Sigmoid colon (tissue), 7 donors: ENCODE data around the gene NUP214. TPM values are rescaled to one million over a fixed set of nuclear protein-coding genes. Genes with fewer than 3 reads are reported as not detected.

ENCODE experiments used
- DNase-seq: peaks from one replicate; pipeline ENCODE4 v3.0.0-alpha.2; 2019
- H3K27ac ChIP-seq, 4 donors: fragments of 200-600 bp; sonication (generic); one replicate each; pipeline ENCODE4 v1.5.1; 2016 to 2019; ENCODE audit warnings: mild to moderate bottlenecking in 1 of 4
- H3K27me3 ChIP-seq, 3 donors: fragments of 200-600 bp; sonication (generic); one replicate each; pipeline ENCODE4 v1.5.1; 2019; ENCODE audit warnings: mild to moderate bottlenecking in 1 of 3
- H3K36me3 ChIP-seq, 4 donors: fragments of 200-600 bp; sonication (generic); one replicate each; pipeline ENCODE4 v1.5.1; 2016 to 2019
- H3K4me1 ChIP-seq, 4 donors: fragments of 200-600 bp; sonication (generic); one replicate each; pipeline ENCODE4 v1.5.1; 2017 to 2019
- H3K4me3 ChIP-seq, 4 donors: fragments of 200-600 bp; sonication (generic); one replicate each; pipeline ENCODE4 v1.5.1; 2017 to 2019; ENCODE audit warnings: mild to moderate bottlenecking in 2 of 4, moderate library complexity in 1 of 4
- H3K9me3 ChIP-seq, 4 donors: fragments of 200-600 bp in 3 of 4; sonication (generic) in 3 of 4; one replicate each; pipeline versions ENCODE4 v1.5.1 to v1.6.1; 2013 to 2019
- EP300 ChIP-seq, 4 donors: sonication (generic); formaldehyde crosslinking; IDR thresholded peaks; one replicate each; pipeline ENCODE4 v1.6.1; 2017; ENCODE audit warnings: antibody characterized with exemption in 4 of 4
- POLR2A ChIP-seq, 2 donors: fragments of 450-650 bp; IDR thresholded peaks; one replicate each; pipeline ENCODE4 v1.6.1; 2016; ENCODE audit warnings: antibody characterized with exemption in 2 of 2, mild to moderate bottlenecking in 2 of 2, moderate library complexity in 2 of 2
- POLR2AphosphoS5 ChIP-seq, 4 donors: sonication (generic); formaldehyde crosslinking; IDR thresholded peaks; one replicate each; pipeline ENCODE4 v1.6.1; 2017; ENCODE audit warnings: antibody characterized with exemption in 4 of 4
- WGBS, 2 donors: extraction: QIAGEN DNeasy Blood & Tissue Kit; methylation state at CpG; one replicate each; pipeline ENCODE4 v1.1.7; 2013; 5-methylcytosine and 5-hydroxymethylcytosine counted together
- intact Hi-C: fragments of 100-400 bp; cut with DNase I; formaldehyde crosslinking; loops from one replicate; pipeline ENCODE4 v1.15.1; 2023
- polyA plus RNA-seq, 3 donors: library from polyadenylated mRNA; stranded (reverse); fragments of 200-250 nt; gene quantifications; one replicate each; pipeline ENCODE4 v1.2.3, GENCODE V29; 2013
- total RNA-seq, 4 donors: library from RNA; depleted of rRNA; stranded (reverse); fragments of >200 nt; gene quantifications; one replicate each; pipeline ENCODE4 v1.1.0, GENCODE V29; 2016
- TF ChIP-seq, protein P1 (sequence below), 4 experiments: fragments of 450-650 bp in 3 of 4; fragments of 200-600 bp in 1 of 4; IDR thresholded peaks; one replicate each; pipeline ENCODE4 v1.5.1; 2016 to 2019; ENCODE audit warnings: antibody characterized with exemption in 4 of 4, mild to moderate bottlenecking in 3 of 4, moderate library complexity in 2 of 4
- donor health status: healthy with polysubstance abuse.
- donor health status: Bipolar disorder and iron deficiency.
- donor health status: healthy.

The NUP214 gene
- total and polyA plus RNA-seq, 7 donors, result 9.2 to 87.5 (median 28.5) TPM

DNA sequence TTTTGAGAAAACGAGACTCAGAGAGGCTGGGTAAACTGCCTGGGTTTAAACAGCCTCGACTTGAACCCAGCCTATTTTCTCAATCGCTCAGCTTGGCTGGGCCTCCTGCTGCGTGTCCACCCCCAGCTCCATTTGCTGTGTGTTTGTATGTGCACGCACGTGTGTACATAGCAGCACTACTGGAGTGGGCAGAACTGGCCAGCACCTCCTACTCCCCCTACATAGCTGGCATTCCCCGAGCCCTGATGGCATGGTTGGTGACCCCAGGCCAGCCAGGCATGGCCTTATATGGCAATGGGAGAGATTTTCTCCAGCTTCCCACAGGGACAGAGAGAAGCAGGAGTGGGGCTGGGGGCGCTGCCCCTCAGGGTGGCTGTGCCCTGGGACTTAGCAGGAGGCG lies 24.9 kb upstream of the NUP214 start:
- no peak for DNase-seq
- H3K27me3 ChIP-seq, result peaks cover 11 to 35% (median 31%) of the 10 kb centered on the region in 3 donors
- TF ChIP-seq POLR2A (IDR thresholded peaks at IDR 0.05), result no peak
- TF ChIP-seq POLR2AphosphoS5 (IDR thresholded peaks at IDR 0.05), result no peak
- no peak for TF ChIP-seq EP300 (IDR thresholded peaks at IDR 0.05)
- TF ChIP-seq, protein P1, sequence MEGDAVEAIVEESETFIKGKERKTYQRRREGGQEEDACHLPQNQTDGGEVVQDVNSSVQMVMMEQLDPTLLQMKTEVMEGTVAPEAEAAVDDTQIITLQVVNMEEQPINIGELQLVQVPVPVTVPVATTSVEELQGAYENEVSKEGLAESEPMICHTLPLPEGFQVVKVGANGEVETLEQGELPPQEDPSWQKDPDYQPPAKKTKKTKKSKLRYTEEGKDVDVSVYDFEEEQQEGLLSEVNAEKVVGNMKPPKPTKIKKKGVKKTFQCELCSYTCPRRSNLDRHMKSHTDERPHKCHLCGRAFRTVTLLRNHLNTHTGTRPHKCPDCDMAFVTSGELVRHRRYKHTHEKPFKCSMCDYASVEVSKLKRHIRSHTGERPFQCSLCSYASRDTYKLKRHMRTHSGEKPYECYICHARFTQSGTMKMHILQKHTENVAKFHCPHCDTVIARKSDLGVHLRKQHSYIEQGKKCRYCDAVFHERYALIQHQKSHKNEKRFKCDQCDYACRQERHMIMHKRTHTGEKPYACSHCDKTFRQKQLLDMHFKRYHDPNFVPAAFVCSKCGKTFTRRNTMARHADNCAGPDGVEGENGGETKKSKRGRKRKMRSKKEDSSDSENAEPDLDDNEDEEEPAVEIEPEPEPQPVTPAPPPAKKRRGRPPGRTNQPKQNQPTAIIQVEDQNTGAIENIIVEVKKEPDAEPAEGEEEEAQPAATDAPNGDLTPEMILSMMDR (IDR thresholded peaks at IDR 0.05), result no peak
- H3K36me3 ChIP-seq, result no peaks in the 10 kb centered on the region
- H3K9me3 ChIP-seq, result no peaks in the 10 kb centered on the region
- WGBS, 2 donors, result 89 to 90% methylated on average over 9 of the region's 9 CpGs
- no peak overlapping the region for H3K4me3 ChIP-seq
- H3K4me1 ChIP-seq, result peaks cover 0 to 15% (median 11%) of the 10 kb centered on the region in 4 donors
- no peak overlapping the region for H3K27ac ChIP-seq
- intact Hi-C loops, result no loop called here

DNA sequence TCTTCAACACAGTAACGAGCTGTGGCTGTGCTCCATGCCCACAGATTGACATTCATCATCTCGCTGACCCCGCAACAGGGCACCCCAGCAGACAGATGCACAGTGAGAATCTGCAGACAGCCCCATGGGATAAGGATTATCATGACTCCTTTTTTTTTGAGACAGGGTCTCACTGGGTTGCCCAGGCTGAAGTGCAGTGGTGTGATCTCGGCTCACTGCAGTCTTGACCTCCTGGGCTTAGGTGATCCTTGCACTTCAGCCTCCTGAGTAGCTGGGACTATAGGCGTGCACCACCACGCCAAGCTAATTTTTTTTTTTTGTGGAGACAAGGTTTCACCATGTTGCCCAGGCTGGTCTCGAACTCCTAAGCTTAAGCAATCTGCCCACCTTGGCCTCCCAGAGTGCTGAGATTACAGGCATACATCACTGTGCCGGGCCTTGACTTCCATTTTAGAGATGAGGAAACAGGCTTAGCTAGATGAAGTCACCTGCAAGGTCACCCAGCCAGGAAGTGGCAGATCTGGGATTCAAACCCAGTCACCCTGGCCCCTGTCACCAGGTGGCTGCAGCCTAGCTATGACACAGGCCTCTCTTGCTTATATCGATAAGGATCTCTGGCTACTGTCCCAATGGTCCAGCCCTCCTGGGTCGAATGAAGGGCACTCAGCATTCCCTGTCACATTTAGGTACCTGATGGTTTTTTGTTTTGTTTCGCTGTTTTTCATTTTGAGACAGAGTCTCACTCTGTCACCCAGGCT lies 24.0 kb upstream of the NUP214 start:
- intact Hi-C loops, result no loop called here
- no peaks in the 10 kb centered on the region for H3K36me3 ChIP-seq
- TF ChIP-seq, protein P1 (IDR thresholded peaks at IDR 0.05), result no peak
- TF ChIP-seq POLR2A (IDR thresholded peaks at IDR 0.05), result no peak
- TF ChIP-seq EP300 (IDR thresholded peaks at IDR 0.05), result no peak
- TF ChIP-seq POLR2AphosphoS5 (IDR thresholded peaks at IDR 0.05), result no peak
- H3K27ac ChIP-seq, result no peak overlapping the region
- no peak for DNase-seq
- H3K27me3 ChIP-seq, result peaks cover 10 to 25% (median 21%) of the 10 kb centered on the region in 3 donors
- 87 to 93% methylated on average over 11 of the region's 11 CpGs for WGBS, 2 donors
- H3K9me3 ChIP-seq, result no peaks in the 10 kb centered on the region
- H3K4me3 ChIP-seq, result no peak overlapping the region
- peaks cover 0 to 8% (median 7%) of the 10 kb centered on the region in 4 donors for H3K4me1 ChIP-seq

DNA sequence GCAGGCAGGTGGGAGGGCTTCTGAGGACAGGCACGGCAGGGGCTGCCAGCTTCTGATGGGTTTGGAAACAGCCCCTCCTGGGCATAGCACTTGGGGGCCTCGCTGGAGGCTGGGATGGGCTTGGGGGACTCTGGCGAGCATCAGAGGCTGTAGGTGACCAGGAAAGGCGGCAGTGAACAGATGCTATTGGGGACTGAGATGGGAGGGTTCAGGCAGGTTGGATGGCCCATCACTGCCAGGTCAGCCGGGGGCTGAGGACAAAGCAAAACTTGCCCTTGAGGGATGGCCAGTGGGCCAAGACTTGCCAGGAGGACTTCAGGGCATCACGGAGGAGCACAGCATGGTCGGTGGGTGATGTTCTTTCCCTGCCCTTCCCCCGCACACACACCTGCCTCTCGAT lies 22.4 kb upstream of the NUP214 start:
- Histone ChIP-seq H3K4me3 (no peak overlapping the region), H3K4me1 (no peaks in the 10 kb centered on the region), H3K27ac (peak overlapping the region in 1 of 4 donors; percentile 42), H3K36me3 (no peaks in the 10 kb centered on the region), H3K9me3 (no peaks in the 10 kb centered on the region), H3K27me3 (peaks cover 0 to 9% (median 8%) of the 10 kb centered on the region in 3 donors)
- DNase-seq, result no peak
- intact Hi-C loops, result no loop called here
- no peak for TF ChIP-seq POLR2A (IDR thresholded peaks at IDR 0.05)
- TF ChIP-seq, protein P1 (IDR thresholded peaks at IDR 0.05), result no peak
- no peak for TF ChIP-seq POLR2AphosphoS5 (IDR thresholded peaks at IDR 0.05)
- no peak for TF ChIP-seq EP300 (IDR thresholded peaks at IDR 0.05)
- 84 to 86% methylated on average over 9 of the region's 9 CpGs for WGBS, 2 donors

DNA sequence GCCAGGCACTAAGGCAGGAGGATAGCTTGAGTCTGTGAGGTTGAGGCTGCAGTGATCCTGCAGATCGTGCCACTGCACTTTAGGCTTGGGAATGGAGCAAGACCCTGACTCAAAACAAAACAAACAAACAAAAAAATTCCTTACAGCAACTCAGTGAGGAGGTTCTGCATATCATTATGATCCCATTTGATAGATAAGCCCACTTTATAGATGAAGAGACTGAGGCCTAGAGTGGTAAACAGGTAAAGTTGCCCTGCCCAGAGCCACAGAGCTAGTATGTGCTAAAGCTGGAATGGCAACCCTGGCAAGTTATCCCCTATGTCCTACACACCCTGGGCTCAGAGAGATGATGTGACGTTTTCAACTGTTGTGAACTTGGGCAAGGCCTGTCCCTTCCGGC lies 21.9 kb upstream of the NUP214 start:
- Histone ChIP-seq H3K4me3 (no peak overlapping the region), H3K4me1 (no peaks in the 10 kb centered on the region), H3K27ac (peak overlapping the region in 1 of 4 donors; percentile 42), H3K27me3 (peaks cover 0 to 4% (median 3%) of the 10 kb centered on the region in 3 donors), H3K36me3 (no peaks in the 10 kb centered on the region), H3K9me3 (no peaks in the 10 kb centered on the region)
- intact Hi-C loops, result no loop called here
- DNase-seq, result no peak
- TF ChIP-seq EP300 (IDR thresholded peaks at IDR 0.05), result no peak
- TF ChIP-seq POLR2A (IDR thresholded peaks at IDR 0.05), result no peak
- TF ChIP-seq POLR2AphosphoS5 (IDR thresholded peaks at IDR 0.05), result no peak
- TF ChIP-seq, protein P1 (IDR thresholded peaks at IDR 0.05), result no peak
- 93 to 96% methylated on average over 3 of the region's 3 CpGs for WGBS, 2 donors
